Gastrocnemius medialis (tissue), 4 donors: ENCODE measurements around the gene MYL5. TPM values are rescaled to one million over a fixed set of nuclear protein-coding genes. Genes with fewer than 3 reads are reported as not detected.

Source experiments
- ATAC-seq, 2 donors: fragments of 150-250 bp; one replicate each; pipeline ENCODE4 v1.9.1; 2016
- DNase-seq, 2 donors: peaks; one replicate each; pipeline ENCODE4 v3.0.0-alpha.2; 2019
- H3K27ac ChIP-seq, 4 donors: fragments of 200-600 bp; sonication (generic); 1 replicate in 1 of 4; 2 replicates in 3 of 4; pipeline ENCODE4 v1.5.1; 2016 to 2018; ENCODE audit warnings: mild to moderate bottlenecking in 2 of 4, moderate library complexity in 1 of 4
- H3K27me3 ChIP-seq, 3 donors: fragments of 200-600 bp; sonication (generic) in 2 of 3; 1 replicate in 1 of 3; 2 replicates in 2 of 3; pipeline versions ENCODE4 v1.5.1 to v1.6.0; 2016 to 2019; ENCODE audit warnings: mild to moderate bottlenecking in 1 of 3, moderate library complexity in 1 of 3
- H3K36me3 ChIP-seq, 2 donors: fragments of 200-600 bp; sonication (generic) in 1 of 2; one replicate each; pipeline ENCODE4 v1.5.1; 2017 to 2018
- H3K4me1 ChIP-seq, 2 donors: fragments of 200-600 bp; sonication (generic) in 1 of 2; one replicate each; pipeline ENCODE4 v1.5.1; 2016 to 2017; ENCODE audit warnings: mild to moderate bottlenecking in 2 of 2
- H3K4me3 ChIP-seq, 4 donors: fragments of 200-600 bp; sonication (generic) in 3 of 4; 1 replicate in 1 of 4; 2 replicates in 3 of 4; pipeline ENCODE4 v1.5.1; 2016 to 2019; ENCODE audit warnings: mild to moderate bottlenecking in 2 of 4
- H3K9me3 ChIP-seq, 3 donors: fragments of 200-600 bp; sonication (generic) in 2 of 3; 1 replicate in 1 of 3; 2 replicates in 2 of 3; pipeline ENCODE4 v1.5.1; 2016 to 2019
- CTCF ChIP-seq, 5 experiments: fragments of 450-650 bp in 3 of 5; fragments of 200-600 bp in 2 of 5; sonication (generic) in 2 of 5; IDR thresholded peaks in 4 of 5; conservative IDR thresholded peaks in 1 of 5; 1 replicate in 4 of 5; 2 replicates in 1 of 5; pipeline ENCODE4 v1.5.1; 2016 to 2019; ENCODE audit warnings: antibody characterized with exemption in 5 of 5, mild to moderate bottlenecking in 3 of 5, moderate library complexity in 3 of 5
- POLR2A ChIP-seq, 2 donors: fragments of 450-650 bp; IDR thresholded peaks; one replicate each; pipeline ENCODE4 v1.6.1; 2017; ENCODE audit warnings: antibody characterized with exemption in 2 of 2, mild to moderate bottlenecking in 2 of 2, moderate library complexity in 2 of 2
- in situ Hi-C, 4 donors: fragments of 200-750 bp; cut with MboI; loops; one replicate each; pipeline versions ENCODE4 v1.15.0 to v1.8.0; 2017; ENCODE audit warnings: low sequenced_read_pairs in 4 of 4
- intact Hi-C: fragments of 100-400 bp; cut with DNase I; formaldehyde crosslinking; loops from one replicate; pipeline ENCODE4 v1.15.1; 2023; ENCODE audit warnings: low total_unique reads
- total RNA-seq, 4 donors: library from RNA; depleted of rRNA; stranded (reverse); fragments of >200 nt; gene quantifications; one replicate each; pipeline versions ENCODE4 v1.1.0 to v1.2.3, GENCODE V29; 2016

MYL5 gene
- total RNA-seq, 4 donors from 2014 or later, result 1.3 to 20.3 (median 3.6) TPM

GRCh38 chr4:654503-654845 lies 19.9 kb upstream of the MYL5 start:
- Histone ChIP-seq H3K9me3 (no peaks in the 10 kb centered on the region), H3K4me3 (no peak overlapping the region), H3K27ac (no peak overlapping the region), H3K36me3 (no peaks in the 10 kb centered on the region), H3K27me3 (peaks cover 16 to 33% (median 23%) of the 10 kb centered on the region in 3 donors), H3K4me1 (no peaks in the 10 kb centered on the region)
- ATAC-seq, result no peak
- in situ Hi-C loops (no loop called here), intact Hi-C loops (no loop called here)
- no peak for DNase-seq
- TF ChIP-seq CTCF (IDR thresholded peaks at IDR 0.05 in 4 of 5, conservative IDR thresholded peaks at IDR 0.05 in 1 of 5), result no peak
- TF ChIP-seq POLR2A (IDR thresholded peaks at IDR 0.05), result no peak

- Histone ChIP-seq H3K27me3 (peaks cover 11 to 28% (median 18%) of the 10 kb centered on the region in 3 donors), H3K9me3 (no peaks in the 10 kb centered on the region), H3K27ac (no peak overlapping the region), H3K4me1 (no peaks in the 10 kb centered on the region), H3K4me3 (no peak overlapping the region), H3K36me3 (no peaks in the 10 kb centered on the region)
- TF ChIP-seq POLR2A (IDR thresholded peaks at IDR 0.05) (no peak), CTCF (IDR thresholded peaks at IDR 0.05 in 4 of 5, conservative IDR thresholded peaks at IDR 0.05 in 1 of 5) (no peak)
- DNase-seq (no peak), ATAC-seq (no peak)
- intact Hi-C loops (no loop called here), in situ Hi-C loops (no loop called here)
Measured at GRCh38 chr4:654871-655463, 19.4 kb upstream of the MYL5 start.

GRCh38 chr4:655464-656151 lies 18.7 kb upstream of the MYL5 start:
- H3K4me1 ChIP-seq, result no peaks in the 10 kb centered on the region
- no peak for TF ChIP-seq CTCF (IDR thresholded peaks at IDR 0.05 in 4 of 5, conservative IDR thresholded peaks at IDR 0.05 in 1 of 5)
- ATAC-seq (no peak), DNase-seq (no peak)
- no peak overlapping the region for H3K27ac ChIP-seq
- H3K27me3 ChIP-seq, result peaks cover 5 to 21% (median 12%) of the 10 kb centered on the region in 3 donors
- no peaks in the 10 kb centered on the region for H3K36me3 ChIP-seq
- H3K9me3 ChIP-seq, result no peaks in the 10 kb centered on the region
- in situ Hi-C loops (no loop called here), intact Hi-C loops (no loop called here)
- no peak overlapping the region for H3K4me3 ChIP-seq

GRCh38 chr4:656436-657337 lies 17.7 kb upstream of the MYL5 start:
- no peak overlapping the region for H3K27ac ChIP-seq
- TF ChIP-seq POLR2A (IDR thresholded peaks at IDR 0.05) (no peak), CTCF (IDR thresholded peaks at IDR 0.05 in 4 of 5, conservative IDR thresholded peaks at IDR 0.05 in 1 of 5) (no peak)
- H3K36me3 ChIP-seq, result no peaks in the 10 kb centered on the region
- H3K4me1 ChIP-seq, result no peaks in the 10 kb centered on the region
- intact Hi-C loops (no loop called here), in situ Hi-C loops (no loop called here)
- H3K27me3 ChIP-seq, result peaks cover 5 to 23% (median 9%) of the 10 kb centered on the region in 3 donors
- H3K9me3 ChIP-seq, result no peaks in the 10 kb centered on the region
- ATAC-seq (no peak), DNase-seq (no peak)
- H3K4me3 ChIP-seq, result no peak overlapping the region
